HCT116 (cell line): ENCODE measurements around the gene EVC. TPM values are rescaled to one million over a fixed set of nuclear protein-coding genes. Genes with fewer than 3 reads are reported as not detected.

Experiments
- ATAC-seq: fragments of 200-7000 bp; cut with Tn5 transposase; 2 replicates; pipeline ENCODE4 v1.9.1; 2020; ENCODE audit warnings: mild to moderate bottlenecking, moderate library complexity
- BruUV-seq: library from RNA; stranded (reverse); fragments of 400-500 nt; replicated peaks from 2 replicates; lab custom pipeline; 2021; lab: Mats Ljungman, UMichigan
- CTCF ChIA-PET: fragments of 300-600 bp; sonication (Branson Sonifier 250); formaldehyde crosslinking; loops from one replicate; lab custom pipeline; 2021; ENCODE audit warnings: antibody characterized with exemption; lab: Charles Lee
- POLR2A ChIA-PET: fragments of 300-600, 350-600 bp; sonication (Branson Sonifier 250); formaldehyde crosslinking; loops from one replicate; lab custom pipeline; 2021; ENCODE audit warnings: antibody characterized with exemption; lab: Charles Lee
- RAD21 ChIA-PET, 2 experiments: fragments of 300-600 bp; sonication (Branson Sonifier 250); formaldehyde crosslinking; loops; one replicate each; lab custom pipeline; 2023; ENCODE audit warnings: low total read pairs in 2 of 2; ENCODE audit not compliant: uncharacterized antibody in 2 of 2, unreplicated experiment in 2 of 2, low non-redundant PET in 1 of 2; lab: Charles Lee
- DNase-seq: peaks from one replicate; pipeline ENCODE4 v3.0.0-alpha.2; 2010; ENCODE audit warnings: low read depth, low spot score
- H2AFZ ChIP-seq: fragments of 200-600 bp; shearing (Covaris generic), sonication (generic); 2 replicates; pipeline ENCODE4 v1.6.1; 2017; ENCODE audit warnings: low read depth, mixed run types, mixed read lengths, antibody characterized with exemption, low read length; ENCODE audit not compliant: poor library complexity, severe bottlenecking
- H3K27ac ChIP-seq: 2 replicates; pipeline ENCODE4 v1.5.1; 2012; ENCODE audit warnings: low read depth, low read length
- H3K27me3 ChIP-seq: fragments of 200-600 bp; sonication (generic); 2 replicates; pipeline ENCODE4 v1.6.1; 2016; ENCODE audit warnings: mixed run types, low read length, mixed read lengths; ENCODE audit not compliant: insufficient read depth
- H3K36me3 ChIP-seq, 2 experiments: fragments of 200-500 bp in 1 of 2; fragments of 200-600 bp in 1 of 2; sonication (Bioruptor generic) in 1 of 2; sonication (generic) in 1 of 2; 2 replicates each; pipeline versions ENCODE4 v1.5.1 to v1.6.1; 2014 to 2016; ENCODE audit warnings: low read length in 2 of 2, inconsistent platforms in 1 of 2, mixed read lengths in 1 of 2, mixed run types in 1 of 2; ENCODE audit not compliant: insufficient read depth in 2 of 2, control insufficient read depth in 1 of 2
- H3K4me1 ChIP-seq, 2 experiments: fragments of 200-600 bp in 1 of 2; sonication (generic) in 1 of 2; 2 replicates each; pipeline versions ENCODE4 v1.5.1 to v1.6.1; 2012 to 2017; ENCODE audit warnings: low read length in 2 of 2, inconsistent platforms in 1 of 2, mild to moderate bottlenecking in 1 of 2, mixed read lengths in 1 of 2, mixed run types in 1 of 2, moderate library complexity in 1 of 2; ENCODE audit not compliant: insufficient read depth in 2 of 2, control insufficient read depth in 1 of 2
- H3K4me2 ChIP-seq: fragments of 200-600 bp; sonication (generic); 2 replicates; pipeline ENCODE4 v1.6.1; 2017; ENCODE audit warnings: mixed run types, low read length, mixed read lengths
- H3K4me3 ChIP-seq, 2 experiments: fragments of 200-600 bp in 1 of 2; sonication (generic) in 1 of 2; replicated peaks in 1 of 2; 2 replicates each; pipeline ENCODE4 v1.5.1; 2011 to 2016; ENCODE audit warnings: low read length in 2 of 2, control low read depth in 1 of 2, low read depth in 1 of 2, mild to moderate bottlenecking in 1 of 2, mixed read lengths in 1 of 2, mixed run types in 1 of 2
- H3K79me2 ChIP-seq: fragments of 200-600 bp; sonication (generic); 2 replicates; pipeline ENCODE4 v1.6.1; 2017; ENCODE audit warnings: mild to moderate bottlenecking, mixed run types, low read length, moderate library complexity, mixed read lengths; ENCODE audit not compliant: insufficient read depth
- H3K9ac ChIP-seq: fragments of 200-600 bp; sonication (generic); 2 replicates; pipeline ENCODE4 v1.6.1; 2016; ENCODE audit warnings: low read length, mixed read lengths
- H3K9me2 ChIP-seq: fragments of 200-600 bp; sonication (generic), shearing (Covaris generic); 2 replicates; pipeline ENCODE4 v1.6.1; 2017; ENCODE audit warnings: mixed run types, mild to moderate bottlenecking, moderate library complexity; ENCODE audit not compliant: insufficient read depth
- H3K9me3 ChIP-seq, 2 experiments: fragments of 200-500 bp in 1 of 2; fragments of 200-600 bp in 1 of 2; sonication (Bioruptor generic) in 1 of 2; sonication (generic) in 1 of 2; 2 replicates each; pipeline ENCODE4 v1.6.1; 2014 to 2017; ENCODE audit warnings: low read length in 2 of 2, mixed read lengths in 2 of 2, inconsistent platforms in 1 of 2, low read depth in 1 of 2, mild to moderate bottlenecking in 1 of 2, mixed run types in 1 of 2, moderate library complexity in 1 of 2; ENCODE audit not compliant: control insufficient read depth in 1 of 2, insufficient read depth in 1 of 2
- H4K20me1 ChIP-seq: fragments of 200-600 bp; sonication (generic), shearing (Covaris generic); 2 replicates; pipeline ENCODE4 v1.6.1; 2017; ENCODE audit warnings: mixed run types, mild to moderate bottlenecking, moderate library complexity; ENCODE audit not compliant: insufficient read depth
- CBX3 ChIP-seq: IDR thresholded peaks from 2 replicates; pipeline ENCODE4 v1.6.1; 2012; ENCODE audit warnings: low read depth
- POLR2A ChIP-seq: IDR thresholded peaks from 2 replicates; pipeline ENCODE4 v1.7.0; 2011; ENCODE audit warnings: borderline replicate concordance; ENCODE audit not compliant: insufficient read depth, insufficient read length; ENCODE audit errors: extremely low read depth
- RAD21 ChIP-seq: IDR thresholded peaks from 2 replicates; pipeline ENCODE4 v1.6.1; 2012; ENCODE audit warnings: low read depth, mild to moderate bottlenecking
- SRF ChIP-seq: IDR thresholded peaks from 2 replicates; pipeline ENCODE4 v1.6.1; 2012; ENCODE audit warnings: low read depth
- YY1 ChIP-seq: IDR thresholded peaks from 2 replicates; pipeline ENCODE4 v1.6.1; 2011; ENCODE audit warnings: low read length, low read depth, moderate library complexity, mild to moderate bottlenecking; ENCODE audit not compliant: insufficient replicate concordance; ENCODE audit errors: extremely low read depth
- ZFX ChIP-seq: fragments of 450-650 bp; IDR thresholded peaks from 2 replicates; pipeline ENCODE4 v1.6.1; 2017
- ZNF274 ChIP-seq: fragments of 200-500 bp; sonication (Bioruptor generic); IDR thresholded peaks from 2 replicates; pipeline ENCODE4 v1.6.1; 2014; ENCODE audit warnings: mild to moderate bottlenecking, low read depth, low read length, inconsistent platforms
- intact Hi-C: fragments of 100-400 bp; cut with micrococcal nuclease; formaldehyde crosslinking; loops from 2 replicates; pipeline ENCODE4 v1.10.0; 2022
- total RNA-seq: library from RNA; stranded (reverse); gene quantifications from one replicate; pipeline ENCODE4 v1.2.1, GENCODE V29; 2021; ENCODE audit not compliant: unreplicated experiment
- TF ChIP-seq, protein P1 (sequence below), 3 experiments: fragments of 200-600 bp in 1 of 3; sonication (generic) in 1 of 3; IDR thresholded peaks in 2 of 3; conservative IDR thresholded peaks in 1 of 3; 2 replicates each; pipeline ENCODE4 v1.5.1; 2012 to 2017; ENCODE audit warnings: low read depth in 2 of 3, low read length in 2 of 3, antibody characterized with exemption in 1 of 3, borderline replicate concordance in 1 of 3, control low read depth in 1 of 3, mild to moderate bottlenecking in 1 of 3, mixed read lengths in 1 of 3, mixed run types in 1 of 3, moderate library complexity in 1 of 3; ENCODE audit not compliant: insufficient read depth in 1 of 3
- TF ChIP-seq, protein P2 (sequence below): IDR thresholded peaks from 2 replicates; pipeline ENCODE4 v1.6.1; 2012
- TF ChIP-seq, protein P3 (sequence below): IDR thresholded peaks from 2 replicates; pipeline ENCODE4 v1.6.1; 2011; ENCODE audit warnings: mild to moderate bottlenecking, low read length, moderate library complexity; ENCODE audit not compliant: insufficient replicate concordance; ENCODE audit errors: extremely low read depth

Gene EVC
- total RNA-seq, 1 experiment from 2014 or later: 0.15 TPM

DNA sequence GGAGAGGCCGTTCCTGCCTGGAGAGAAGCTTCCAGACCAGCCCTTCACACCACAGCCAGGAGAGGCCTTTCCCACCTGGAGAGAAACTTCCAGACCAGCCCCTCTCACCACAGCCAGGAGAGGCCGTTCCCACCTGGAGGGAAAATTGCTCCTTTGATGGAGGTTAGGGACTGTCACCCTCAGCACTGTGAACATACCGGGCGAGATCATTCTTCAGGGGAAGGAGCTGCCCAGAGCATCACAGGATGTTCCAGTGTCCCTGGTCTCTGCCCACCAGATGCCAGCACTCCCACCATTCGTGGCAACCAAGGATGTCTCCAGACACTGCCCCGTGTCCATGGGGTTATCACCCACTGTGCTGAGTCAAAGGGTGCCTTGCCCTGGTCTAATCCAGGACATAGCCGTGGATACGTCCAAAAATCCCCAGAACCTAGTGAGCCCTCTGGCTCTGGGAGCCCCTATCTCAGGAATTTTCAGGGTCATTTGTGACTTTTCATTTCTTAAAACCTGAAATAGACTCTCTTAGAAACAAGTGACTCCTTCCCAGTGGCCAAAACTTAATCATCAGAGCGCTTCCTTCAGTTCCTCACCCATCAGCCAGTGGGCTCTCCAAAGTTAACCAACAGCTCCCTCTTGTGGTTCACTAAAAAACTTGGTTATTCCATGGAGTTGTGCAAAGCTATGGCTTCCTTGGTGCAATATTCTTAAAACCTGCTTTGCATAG is 101.7 kb downstream of the EVC start:
- H3K27me3 ChIP-seq: no peaks in the 10 kb centered on the region
- ChIA-PET RAD21 (interaction anchor here (0.7 to 1.0 kb wide), 2 partner anchors 9 to 177 kb away, joined by 3 to 6 read pairs; no protein-coding TSS in a partner anchor), POLR2A (interaction anchor here (0.9 kb wide), 1 partner anchor 59 kb away, joined by 3 read pairs; no protein-coding TSS in a partner anchor), CTCF (interaction anchor here (0.6 to 1.6 kb wide), 14 partner anchors 9 to 818 kb away, joined by 3 to 26 read pairs (median 4); partner anchors contain the start of gene STK32B)
- peak; percentile 95 for ATAC-seq
- H3K27ac ChIP-seq: no peak overlapping the region
- no peaks in the 10 kb centered on the region for H3K9me3 ChIP-seq
- intact Hi-C loops: loop anchor here (1.0 to 10.0 kb wide), 5 partner anchors 412 to 1558 kb away; partner anchors contain the start of gene STK32B
- H3K9me2 ChIP-seq: no peaks in the 10 kb centered on the region
- peak; percentile 62 for DNase-seq
- no peaks in the 10 kb centered on the region for H4K20me1 ChIP-seq
- peak overlapping the region; percentile 73 for H2AFZ ChIP-seq
- no peak overlapping the region for H3K4me3 ChIP-seq
- TF ChIP-seq CBX3 (no peak), YY1 (peak; percentile 11), RAD21 (peak; percentile 87)
- TF ChIP-seq, protein P1, sequence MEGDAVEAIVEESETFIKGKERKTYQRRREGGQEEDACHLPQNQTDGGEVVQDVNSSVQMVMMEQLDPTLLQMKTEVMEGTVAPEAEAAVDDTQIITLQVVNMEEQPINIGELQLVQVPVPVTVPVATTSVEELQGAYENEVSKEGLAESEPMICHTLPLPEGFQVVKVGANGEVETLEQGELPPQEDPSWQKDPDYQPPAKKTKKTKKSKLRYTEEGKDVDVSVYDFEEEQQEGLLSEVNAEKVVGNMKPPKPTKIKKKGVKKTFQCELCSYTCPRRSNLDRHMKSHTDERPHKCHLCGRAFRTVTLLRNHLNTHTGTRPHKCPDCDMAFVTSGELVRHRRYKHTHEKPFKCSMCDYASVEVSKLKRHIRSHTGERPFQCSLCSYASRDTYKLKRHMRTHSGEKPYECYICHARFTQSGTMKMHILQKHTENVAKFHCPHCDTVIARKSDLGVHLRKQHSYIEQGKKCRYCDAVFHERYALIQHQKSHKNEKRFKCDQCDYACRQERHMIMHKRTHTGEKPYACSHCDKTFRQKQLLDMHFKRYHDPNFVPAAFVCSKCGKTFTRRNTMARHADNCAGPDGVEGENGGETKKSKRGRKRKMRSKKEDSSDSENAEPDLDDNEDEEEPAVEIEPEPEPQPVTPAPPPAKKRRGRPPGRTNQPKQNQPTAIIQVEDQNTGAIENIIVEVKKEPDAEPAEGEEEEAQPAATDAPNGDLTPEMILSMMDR (IDR thresholded peaks at IDR 0.05 in 2 of 3, conservative IDR thresholded peaks at IDR 0.05 in 1 of 3; ENCODE audit: borderline replicate concordance in 1 of 3, insufficient read depth in 1 of 3, low read depth in 2 of 3, low read length in 2 of 3): peak; percentile 74 to 81 (median 78)
- BruUV-seq: no TSS peak
- H3K4me1 ChIP-seq: no peaks in the 10 kb centered on the region
- H3K9ac ChIP-seq: no peak overlapping the region
- H3K4me2 ChIP-seq: no peak overlapping the region
- H3K36me3 ChIP-seq: no peaks in the 10 kb centered on the region
- no peaks in the 10 kb centered on the region for H3K79me2 ChIP-seq

DNA sequence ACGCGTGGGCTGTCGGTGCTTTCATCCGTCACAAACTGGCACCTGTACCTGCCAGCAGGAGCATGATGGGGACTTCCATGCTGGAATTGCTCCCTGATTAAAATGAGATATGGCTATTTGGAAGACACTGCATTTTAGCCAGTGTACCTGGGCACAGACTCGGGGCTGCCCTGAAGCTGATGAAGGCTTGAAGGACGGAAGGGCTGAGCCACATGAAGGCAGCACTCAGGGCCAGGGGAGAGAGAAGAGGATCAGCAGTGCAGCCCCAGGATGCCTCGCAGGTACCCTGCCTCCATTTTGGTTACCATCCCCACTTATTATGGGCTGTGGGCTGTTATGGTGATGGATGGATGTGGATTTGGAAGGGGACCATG is 102.9 kb downstream of the EVC start:
- Histone ChIP-seq H3K27me3 (peaks cover 5% of the 10 kb centered on the region; the same call in 1 of the 2 replicates), H3K9me2 (no peaks in the 10 kb centered on the region), H3K9me3 (no peaks in the 10 kb centered on the region), H3K36me3 (no peaks in the 10 kb centered on the region), H4K20me1 (no peaks in the 10 kb centered on the region), H3K27ac (no peak overlapping the region), H3K79me2 (no peaks in the 10 kb centered on the region), H3K9ac (no peak overlapping the region), H3K4me2 (no peak overlapping the region), H3K4me3 (no peak overlapping the region), H2AFZ (no peak overlapping the region), H3K4me1 (no peaks in the 10 kb centered on the region)
- ChIA-PET RAD21 (no interaction called here), CTCF (interaction anchor here (1.1 to 1.6 kb wide), 4 partner anchors 10 to 428 kb away, joined by 3 to 19 read pairs (median 6); no protein-coding TSS in a partner anchor), POLR2A (no interaction called here)
- BruUV-seq: no TSS peak
- DNase-seq (no peak), ATAC-seq (no peak)
- intact Hi-C loops: loop anchor here (1.0 to 10.0 kb wide), 5 partner anchors 414 to 1559 kb away; partner anchors contain the start of gene STK32B
- no peak for TF ChIP-seq ZNF274
- no peak for TF ChIP-seq ZFX
- no peak for TF ChIP-seq POLR2A
- no peak for TF ChIP-seq CBX3
- TF ChIP-seq, protein P1 (IDR thresholded peaks at IDR 0.05 in 2 of 3, conservative IDR thresholded peaks at IDR 0.05 in 1 of 3; ENCODE audit: borderline replicate concordance in 1 of 3, insufficient read depth in 1 of 3, low read depth in 2 of 3, low read length in 2 of 3): no peak
- TF ChIP-seq, protein P2, sequence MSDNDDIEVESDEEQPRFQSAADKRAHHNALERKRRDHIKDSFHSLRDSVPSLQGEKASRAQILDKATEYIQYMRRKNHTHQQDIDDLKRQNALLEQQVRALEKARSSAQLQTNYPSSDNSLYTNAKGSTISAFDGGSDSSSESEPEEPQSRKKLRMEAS: no peak
- no peak for TF ChIP-seq SRF
- TF ChIP-seq, protein P3, sequence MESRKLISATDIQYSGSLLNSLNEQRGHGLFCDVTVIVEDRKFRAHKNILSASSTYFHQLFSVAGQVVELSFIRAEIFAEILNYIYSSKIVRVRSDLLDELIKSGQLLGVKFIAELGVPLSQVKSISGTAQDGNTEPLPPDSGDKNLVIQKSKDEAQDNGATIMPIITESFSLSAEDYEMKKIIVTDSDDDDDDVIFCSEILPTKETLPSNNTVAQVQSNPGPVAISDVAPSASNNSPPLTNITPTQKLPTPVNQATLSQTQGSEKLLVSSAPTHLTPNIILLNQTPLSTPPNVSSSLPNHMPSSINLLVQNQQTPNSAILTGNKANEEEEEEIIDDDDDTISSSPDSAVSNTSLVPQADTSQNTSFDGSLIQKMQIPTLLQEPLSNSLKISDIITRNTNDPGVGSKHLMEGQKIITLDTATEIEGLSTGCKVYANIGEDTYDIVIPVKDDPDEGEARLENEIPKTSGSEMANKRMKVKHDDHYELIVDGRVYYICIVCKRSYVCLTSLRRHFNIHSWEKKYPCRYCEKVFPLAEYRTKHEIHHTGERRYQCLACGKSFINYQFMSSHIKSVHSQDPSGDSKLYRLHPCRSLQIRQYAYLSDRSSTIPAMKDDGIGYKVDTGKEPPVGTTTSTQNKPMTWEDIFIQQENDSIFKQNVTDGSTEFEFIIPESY: no peak
